ENCODE measurements around the gene RSRC1.

Gene RSRC1

GRCh38 chr3:158347966-158348365 is 238.1 kb downstream of the RSRC1 start:
- no peak for TF ChIP-seq CTCF (IDR thresholded peaks at IDR 0.05; ENCODE audit: insufficient read depth, missing control alignments)
- FAIRE-seq (no peak), DNase-seq (ENCODE audit: insufficient read length, low spot score) (no peak)

GRCh38 chr3:158350971-158351370 is 241.1 kb downstream of the RSRC1 start:
- no peak for TF ChIP-seq CTCF (IDR thresholded peaks at IDR 0.05; ENCODE audit: insufficient read depth, missing control alignments)
- DNase-seq (ENCODE audit: insufficient read length, low spot score) (no peak), FAIRE-seq (no peak)

GRCh38 chr3:158352551-158352950 is 242.7 kb downstream of the RSRC1 start:
- no peak for DNase-seq (ENCODE audit: insufficient read length, low spot score)
- no peak for TF ChIP-seq CTCF (IDR thresholded peaks at IDR 0.05; ENCODE audit: insufficient read depth, missing control alignments)
- peak; percentile 6 for FAIRE-seq

GRCh38 chr3:158354713-158355112 is 244.8 kb downstream of the RSRC1 start:
- no peak for DNase-seq (ENCODE audit: insufficient read length, low spot score)
- TF ChIP-seq CTCF (IDR thresholded peaks at IDR 0.05; ENCODE audit: insufficient read depth, missing control alignments), result no peak
- no peak for FAIRE-seq

GRCh38 chr3:158355623-158356588 is 246.0 kb downstream of the RSRC1 start:
- no peak for TF ChIP-seq CTCF (IDR thresholded peaks at IDR 0.05; ENCODE audit: insufficient read depth, missing control alignments)
- FAIRE-seq (no peak), DNase-seq (ENCODE audit: insufficient read length, low spot score) (no peak)

- DNase-seq (ENCODE audit: insufficient read length, low spot score) (no peak), FAIRE-seq (no peak)
- TF ChIP-seq CTCF (IDR thresholded peaks at IDR 0.05; ENCODE audit: insufficient read depth, missing control alignments), result no peak
These were observed 249.4 kb downstream of the RSRC1 start for GRCh38 chr3:158359339-158359738.
